ENCODE results near the gene NPTN.
"Not testable (repeated sequence)": the region's sequence is repeated elsewhere in the genome, so short reads cannot be mapped to it uniquely, and the experiment has no call there.

The NPTN gene

GRCh38 chr15:73570355-73571032, 62.7 kb downstream of the NPTN start:
- no peak for DNase-seq

- no peak for DNase-seq
These were observed 63.8 kb downstream of the NPTN start for GRCh38 chr15:73569361-73569760.

GRCh38 chr15:73568564-73569280, 64.5 kb downstream of the NPTN start:
- DNase-seq, result no peak

GRCh38 chr15:73567020-73567419, 66.2 kb downstream of the NPTN start:
- DNase-seq, result no peak

- DNase-seq, result no peak
These were observed 68.9 kb downstream of the NPTN start for GRCh38 chr15:73564255-73564654.

GRCh38 chr15:73560501-73561117, 72.6 kb downstream of the NPTN start:
- DNase-seq, result peak in 1 of 2 experiments; percentile 16

GRCh38 chr15:73558529-73558928, 74.7 kb downstream of the NPTN start:
- DNase-seq, result no peak

- DNase-seq, result no peak
These were observed 78.1 kb downstream of the NPTN start for GRCh38 chr15:73555080-73555479.

GRCh38 chr15:73550190-73550589, 83.0 kb downstream of the NPTN start:
- DNase-seq, result no peak

- DNase-seq, result not testable (repeated sequence)
These were observed 84.3 kb downstream of the NPTN start for GRCh38 chr15:73548925-73549324.

- DNase-seq, result no peak
These were observed 91.7 kb downstream of the NPTN start for GRCh38 chr15:73541479-73541878.

- no peak for DNase-seq
These were observed 93.0 kb downstream of the NPTN start for GRCh38 chr15:73540161-73540560.

- DNase-seq, result no peak
These were observed 93.7 kb downstream of the NPTN start for GRCh38 chr15:73539212-73540128.

GRCh38 chr15:73538563-73539211, 94.5 kb downstream of the NPTN start:
- DNase-seq, result no peak

GRCh38 chr15:73538123-73538522, 95.1 kb downstream of the NPTN start:
- DNase-seq, result no peak

- no peak for DNase-seq
These were observed 102.5 kb downstream of the NPTN start for GRCh38 chr15:73530649-73531048.

GRCh38 chr15:73527598-73527997, 105.6 kb downstream of the NPTN start:
- DNase-seq, result no peak

GRCh38 chr15:73524919-73525318, 108.3 kb downstream of the NPTN start:
- DNase-seq, result no peak

GRCh38 chr15:73522011-73522410, 111.2 kb downstream of the NPTN start:
- no peak for DNase-seq

GRCh38 chr15:73518876-73519733, 114.1 kb downstream of the NPTN start:
- no peak for DNase-seq

- no peak for DNase-seq
These were observed 114.9 kb downstream of the NPTN start for GRCh38 chr15:73518180-73518862.

Data from NCI-H187 (cell line).